ENCODE results near the gene LDB1.

DNA sequence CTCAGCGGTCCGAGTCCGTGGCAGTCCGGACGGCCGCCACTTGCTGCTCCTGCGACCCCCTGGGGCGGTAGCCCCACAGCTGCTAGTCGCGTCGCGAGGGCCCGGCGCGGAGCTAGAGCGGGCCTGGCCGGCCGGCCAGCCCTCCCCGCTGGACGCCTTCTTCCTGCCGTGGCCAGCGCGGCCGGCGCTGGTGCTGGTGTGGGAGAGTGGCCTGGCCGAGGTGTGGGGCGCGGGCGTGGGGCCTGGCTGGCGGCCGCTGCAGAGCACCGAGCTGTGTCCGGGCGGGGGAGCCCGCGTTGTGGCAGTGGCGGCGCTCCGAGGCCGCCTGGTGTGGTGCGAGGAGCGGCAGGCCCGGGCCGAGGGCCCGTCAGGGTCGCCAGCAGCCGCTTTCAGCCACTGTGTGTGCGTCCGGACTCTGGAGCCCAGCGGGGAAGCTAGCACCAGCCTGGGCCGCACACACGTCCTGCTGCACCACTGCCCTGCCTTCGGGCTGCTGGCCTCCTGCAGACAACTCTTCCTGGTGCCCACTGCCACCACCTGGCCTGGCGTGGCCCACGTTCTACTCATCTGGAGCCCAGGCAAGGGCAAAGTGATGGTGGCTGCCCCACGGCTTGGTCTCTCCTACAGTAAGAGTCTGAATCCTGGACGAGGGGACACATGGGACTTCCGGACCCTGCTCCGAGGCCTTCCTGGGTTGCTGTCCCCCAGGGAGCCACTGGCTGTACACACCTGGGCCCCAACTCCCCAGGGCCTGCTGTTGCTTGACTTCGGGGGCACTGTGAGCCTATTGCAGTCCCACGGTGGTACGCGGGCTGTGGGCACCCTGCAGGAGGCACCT, 54.4 kb downstream of the LDB1 start:
- TF ChIP-seq FOXM1 (IDR thresholded peaks at IDR 0.05; ENCODE audit: borderline replicate concordance) = no peak
- no peak for TF ChIP-seq HDGF (IDR thresholded peaks at IDR 0.05; ENCODE audit: borderline replicate concordance)
